GM12892 (cell line): ENCODE measurements around the gene FARP1.

Experiments
- POLR2A ChIP-seq: IDR thresholded peaks from 2 replicates; pipeline ENCODE4 v1.6.1; 2011; ENCODE audit warnings: low read depth, low read length, control low read depth
- TAF1 ChIP-seq: IDR thresholded peaks from 2 replicates; pipeline ENCODE4 v1.6.1; 2011; ENCODE audit warnings: low read depth, mild to moderate bottlenecking, control low read depth, low read length, borderline replicate concordance

DNA sequence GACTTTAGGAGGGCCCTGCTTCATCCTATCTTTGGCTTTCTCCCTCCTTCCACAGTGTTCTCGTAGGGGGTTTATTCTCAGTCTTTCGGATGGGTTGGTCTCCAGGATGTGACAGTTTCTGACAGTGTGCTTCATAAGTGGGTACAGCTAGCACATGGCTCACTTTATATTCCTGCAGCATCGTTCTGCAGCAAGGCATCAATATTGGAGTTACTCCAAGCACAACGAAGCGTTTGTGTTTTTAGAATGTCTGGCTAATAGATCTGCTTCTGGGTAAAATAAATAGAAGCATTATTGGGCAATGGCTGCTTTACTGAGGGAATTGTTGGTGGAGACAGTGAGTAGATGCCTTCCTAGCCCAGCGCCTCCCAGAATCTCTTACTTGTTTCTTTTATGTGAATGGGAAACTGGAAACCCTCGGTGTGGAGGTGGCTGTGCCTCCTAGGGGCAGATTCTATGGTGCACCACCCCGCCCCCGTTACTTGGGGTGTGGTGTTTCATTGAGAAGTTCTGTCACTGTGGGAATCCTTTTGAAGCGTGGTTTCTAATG, 2.0 kb downstream of the FARP1 start:
- TF ChIP-seq TAF1 (no peak), POLR2A (no peak)
